Embryonic facial prominence (tissue), 1 donor: ENCODE results near the gene WDR77.

Experiments
- DNase-seq: peaks from one replicate; pipeline ENCODE4 v3.0.0-alpha.2; 2016; ENCODE audit errors: extremely low spot score

WDR77 gene

GRCh38 chr1:111448918-111449702 lies at the start of gene WDR77, which contains the start of gene ATP5PB:
WDR77 (minus strand) TSS chr1:111449256; CDS start chr1:111449169, 87 bp downstream.
ATP5PB (plus strand) TSS chr1:111449464; CDS start chr1:111449542, 78 bp downstream.
- DNase-seq: peak; percentile 98

- no peak for DNase-seq
Observed at GRCh38 chr1:111497592-111497991, 48.5 kb upstream of the WDR77 start.

GRCh38 chr1:111496398-111496797 lies 47.3 kb upstream of the WDR77 start:
- no peak for DNase-seq

- DNase-seq: no peak
Observed at GRCh38 chr1:111491070-111491469, 42.0 kb upstream of the WDR77 start.

GRCh38 chr1:111490220-111490619 lies 41.2 kb upstream of the WDR77 start:
- DNase-seq: no peak

GRCh38 chr1:111489604-111490003 lies 40.5 kb upstream of the WDR77 start:
- no peak for DNase-seq

GRCh38 chr1:111488669-111489068 lies 39.6 kb upstream of the WDR77 start:
- no peak for DNase-seq

GRCh38 chr1:111487133-111487532 lies 38.1 kb upstream of the WDR77 start:
- DNase-seq: no peak

- DNase-seq: no peak
Observed at GRCh38 chr1:111486431-111486830, 37.4 kb upstream of the WDR77 start.

- DNase-seq: no peak
Observed at GRCh38 chr1:111484391-111485026, 35.5 kb upstream of the WDR77 start.

- no peak for DNase-seq
Observed at GRCh38 chr1:111483876-111484275, 34.8 kb upstream of the WDR77 start.

- DNase-seq: no peak
Observed at GRCh38 chr1:111483166-111483565, 34.1 kb upstream of the WDR77 start.

GRCh38 chr1:111481387-111482221 lies 32.5 kb upstream of the WDR77 start:
- peak; percentile 29 for DNase-seq

- DNase-seq: no peak
Observed at GRCh38 chr1:111480674-111481073, 31.6 kb upstream of the WDR77 start.

- DNase-seq: no peak
Observed at GRCh38 chr1:111476761-111477309, 27.8 kb upstream of the WDR77 start.

GRCh38 chr1:111476214-111476613 lies 27.2 kb upstream of the WDR77 start:
- no peak for DNase-seq

- DNase-seq: no peak
Observed at GRCh38 chr1:111475701-111476100, 26.6 kb upstream of the WDR77 start.

- DNase-seq: no peak
Observed at GRCh38 chr1:111474521-111474920, 25.5 kb upstream of the WDR77 start.

GRCh38 chr1:111474106-111474505 lies 25.1 kb upstream of the WDR77 start:
- no peak for DNase-seq

GRCh38 chr1:111471538-111471937 lies 22.5 kb upstream of the WDR77 start:
- DNase-seq: no peak

GRCh38 chr1:111471012-111471411 lies 22.0 kb upstream of the WDR77 start:
- DNase-seq: no peak

- no peak for DNase-seq
Observed at GRCh38 chr1:111470596-111470995, 21.5 kb upstream of the WDR77 start.
